ENCODE results near the gene PCDHB16.

PCDHB16 gene

DNA sequence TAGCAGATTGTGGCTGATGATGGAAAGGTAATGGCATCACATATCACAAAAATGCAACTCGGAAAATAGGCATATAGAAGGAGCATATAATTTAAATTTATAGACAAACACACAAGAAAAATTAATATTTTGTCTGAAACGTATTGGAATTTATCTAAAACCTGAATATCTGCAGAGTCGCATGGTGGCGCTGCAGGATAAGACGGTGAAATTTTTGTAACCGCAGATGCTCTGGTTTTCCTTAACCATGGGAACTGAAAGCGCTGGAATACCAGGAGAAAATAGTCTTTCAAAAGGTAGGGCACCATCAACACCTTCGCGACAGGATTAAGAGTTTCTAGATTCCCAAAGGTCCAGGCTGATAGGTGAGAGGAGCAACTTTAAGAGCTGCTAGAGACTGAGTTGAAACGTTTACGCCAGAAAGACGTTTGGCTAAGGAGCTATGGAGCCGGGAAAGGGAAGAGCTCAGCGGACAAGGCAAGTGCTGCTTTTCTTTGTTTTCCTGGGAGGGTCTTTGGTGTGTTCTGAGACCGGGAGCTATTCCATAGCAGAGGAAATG lies 52.0 kb downstream of the PCDHB16 start:
- DNase-seq = no peak
